Urinary bladder (tissue), 2 donors: ENCODE measurements around the gene KRTAP10-12. TPM values are rescaled to one million over a fixed set of nuclear protein-coding genes. Genes with fewer than 3 reads are reported as not detected.

Source experiments
- polyA plus RNA-seq: library from polyadenylated mRNA; stranded (reverse); fragments of 200-250 nt; gene quantifications from one replicate; pipeline ENCODE4 v1.2.3, GENCODE V29; 2013
- small RNA-seq: library from RNA; depleted of rRNA; stranded (forward); fragments of <200 nt; gene quantifications from one replicate; pipeline ENCODE3, GENCODE V24; 2014
- total RNA-seq: library from RNA; depleted of rRNA; stranded (reverse); fragments of >200 nt; gene quantifications from one replicate; pipeline ENCODE4 v1.2.3, GENCODE V29; 2014
- donor health status: healthy.

The KRTAP10-12 gene
- total and polyA plus RNA-seq, 2 donors: not detected

Small RNAs within 50 kb of the gene (small RNA-seq; reads per million reads assigned to genes)
- gene KRTAP12-6P: not detected

Other genes starting within 250 kb of the KRTAP10-12 start
- 1.5 TPM for gene LRRC3, start 241.7 kb upstream of the KRTAP10-12 start, total RNA-seq
- 4.1 TPM for gene LRRC3, start 241.7 kb upstream of the KRTAP10-12 start, polyA plus RNA-seq
- gene KRTAP10-1, start 157.0 kb upstream of the KRTAP10-12 start, total RNA-seq: not detected
- not detected for gene KRTAP10-1, start 157.0 kb upstream of the KRTAP10-12 start, polyA plus RNA-seq
- gene KRTAP10-2, start 145.7 kb upstream of the KRTAP10-12 start, total RNA-seq: not detected
- gene KRTAP10-2, start 145.7 kb upstream of the KRTAP10-12 start, polyA plus RNA-seq: not detected
- gene KRTAP10-3, start 138.4 kb upstream of the KRTAP10-12 start, total RNA-seq: not detected
- gene KRTAP10-3, start 138.4 kb upstream of the KRTAP10-12 start, polyA plus RNA-seq: not detected
- not detected for gene KRTAP10-4, start 123.4 kb upstream of the KRTAP10-12 start, total RNA-seq
- gene KRTAP10-4, start 123.4 kb upstream of the KRTAP10-12 start, polyA plus RNA-seq: not detected
- gene KRTAP10-5, start 116.6 kb upstream of the KRTAP10-12 start, total RNA-seq: not detected
- not detected for gene KRTAP10-5, start 116.6 kb upstream of the KRTAP10-12 start, polyA plus RNA-seq
- not detected for gene KRTAP10-6, start 104.7 kb upstream of the KRTAP10-12 start, total RNA-seq
- not detected for gene KRTAP10-6, start 104.7 kb upstream of the KRTAP10-12 start, polyA plus RNA-seq
- not detected for gene KRTAP10-7, start 96.6 kb upstream of the KRTAP10-12 start, total RNA-seq
- not detected for gene KRTAP10-7, start 96.6 kb upstream of the KRTAP10-12 start, polyA plus RNA-seq
- gene KRTAP10-8, start 85.1 kb upstream of the KRTAP10-12 start, total RNA-seq: not detected
- not detected for gene KRTAP10-8, start 85.1 kb upstream of the KRTAP10-12 start, polyA plus RNA-seq
- not detected for gene KRTAP10-9, start 70.1 kb upstream of the KRTAP10-12 start, total RNA-seq
- not detected for gene KRTAP10-9, start 70.1 kb upstream of the KRTAP10-12 start, polyA plus RNA-seq
- gene KRTAP10-10, start 59.8 kb upstream of the KRTAP10-12 start, total RNA-seq: not detected
- gene KRTAP10-10, start 59.8 kb upstream of the KRTAP10-12 start, polyA plus RNA-seq: not detected
- not detected for gene KRTAP10-11, start 50.8 kb upstream of the KRTAP10-12 start, total RNA-seq
- not detected for gene KRTAP10-11, start 50.8 kb upstream of the KRTAP10-12 start, polyA plus RNA-seq
- gene KRTAP12-4, start 42.5 kb upstream of the KRTAP10-12 start, total RNA-seq: not detected
- not detected for gene KRTAP12-4, start 42.5 kb upstream of the KRTAP10-12 start, polyA plus RNA-seq
- gene KRTAP12-3, start 39.2 kb upstream of the KRTAP10-12 start, total RNA-seq: not detected
- not detected for gene KRTAP12-3, start 39.2 kb upstream of the KRTAP10-12 start, polyA plus RNA-seq
- not detected for gene KRTAP12-2, start 30.2 kb upstream of the KRTAP10-12 start, total RNA-seq
- not detected for gene KRTAP12-2, start 30.2 kb upstream of the KRTAP10-12 start, polyA plus RNA-seq
- gene KRTAP12-1, start 15.0 kb upstream of the KRTAP10-12 start, total RNA-seq: not detected
- not detected for gene KRTAP12-1, start 15.0 kb upstream of the KRTAP10-12 start, polyA plus RNA-seq
- 0.21 TPM for gene TSPEAR, start 14.4 kb downstream of the KRTAP10-12 start, total RNA-seq
- gene TSPEAR, start 14.4 kb downstream of the KRTAP10-12 start, polyA plus RNA-seq: 0.03 TPM
- gene UBE2G2, start 104.6 kb downstream of the KRTAP10-12 start, total RNA-seq: 75.9 TPM
- 65.4 TPM for gene UBE2G2, start 104.6 kb downstream of the KRTAP10-12 start, polyA plus RNA-seq
- gene SUMO3, start 120.9 kb downstream of the KRTAP10-12 start, total RNA-seq: 33.7 TPM
- gene SUMO3, start 120.9 kb downstream of the KRTAP10-12 start, polyA plus RNA-seq: 84.2 TPM
- 154 TPM for gene PTTG1IP, start 176.5 kb downstream of the KRTAP10-12 start, total RNA-seq
- 233 TPM for gene PTTG1IP, start 176.5 kb downstream of the KRTAP10-12 start, polyA plus RNA-seq
- gene ITGB2, start 223.7 kb downstream of the KRTAP10-12 start, total RNA-seq: 20.8 TPM
- 39.9 TPM for gene ITGB2, start 223.7 kb downstream of the KRTAP10-12 start, polyA plus RNA-seq
- 7.1 TPM for gene SLX9, start 242.9 kb downstream of the KRTAP10-12 start, total RNA-seq
- gene SLX9, start 242.9 kb downstream of the KRTAP10-12 start, polyA plus RNA-seq: 35.7 TPM